HCT116 (cell line): ENCODE results near the gene CNMD. TPM values are rescaled to one million over a fixed set of nuclear protein-coding genes. Genes with fewer than 3 reads are reported as not detected.

Source experiments
- ATAC-seq: fragments of 200-7000 bp; cut with Tn5 transposase; 2 replicates; pipeline ENCODE4 v1.9.1; 2020; ENCODE audit warnings: mild to moderate bottlenecking, moderate library complexity
- BruUV-seq: library from RNA; stranded (reverse); fragments of 400-500 nt; replicated peaks from 2 replicates; lab custom pipeline; 2021; lab: Mats Ljungman, UMichigan
- CTCF ChIA-PET: fragments of 300-600 bp; sonication (Branson Sonifier 250); formaldehyde crosslinking; loops from one replicate; lab custom pipeline; 2021; ENCODE audit warnings: antibody characterized with exemption; lab: Charles Lee
- POLR2A ChIA-PET: fragments of 300-600, 350-600 bp; sonication (Branson Sonifier 250); formaldehyde crosslinking; loops from one replicate; lab custom pipeline; 2021; ENCODE audit warnings: antibody characterized with exemption; lab: Charles Lee
- RAD21 ChIA-PET, 2 experiments: fragments of 300-600 bp; sonication (Branson Sonifier 250); formaldehyde crosslinking; loops; one replicate each; lab custom pipeline; 2023; ENCODE audit warnings: low total read pairs in 2 of 2; ENCODE audit not compliant: uncharacterized antibody in 2 of 2, unreplicated experiment in 2 of 2, low non-redundant PET in 1 of 2; lab: Charles Lee
- DNase-seq: peaks from one replicate; pipeline ENCODE4 v3.0.0-alpha.2; 2010; ENCODE audit warnings: low read depth, low spot score
- H2AFZ ChIP-seq: fragments of 200-600 bp; shearing (Covaris generic), sonication (generic); 2 replicates; pipeline ENCODE4 v1.6.1; 2017; ENCODE audit warnings: low read depth, mixed run types, mixed read lengths, antibody characterized with exemption, low read length; ENCODE audit not compliant: poor library complexity, severe bottlenecking
- H3K27ac ChIP-seq: 2 replicates; pipeline ENCODE4 v1.5.1; 2012; ENCODE audit warnings: low read depth, low read length
- H3K27me3 ChIP-seq: fragments of 200-600 bp; sonication (generic); 2 replicates; pipeline ENCODE4 v1.6.1; 2016; ENCODE audit warnings: mixed run types, low read length, mixed read lengths; ENCODE audit not compliant: insufficient read depth
- H3K36me3 ChIP-seq, 2 experiments: fragments of 200-500 bp in 1 of 2; fragments of 200-600 bp in 1 of 2; sonication (Bioruptor generic) in 1 of 2; sonication (generic) in 1 of 2; 2 replicates each; pipeline versions ENCODE4 v1.5.1 to v1.6.1; 2014 to 2016; ENCODE audit warnings: low read length in 2 of 2, inconsistent platforms in 1 of 2, mixed read lengths in 1 of 2, mixed run types in 1 of 2; ENCODE audit not compliant: insufficient read depth in 2 of 2, control insufficient read depth in 1 of 2
- H3K4me1 ChIP-seq, 2 experiments: fragments of 200-600 bp in 1 of 2; sonication (generic) in 1 of 2; 2 replicates each; pipeline versions ENCODE4 v1.5.1 to v1.6.1; 2012 to 2017; ENCODE audit warnings: low read length in 2 of 2, inconsistent platforms in 1 of 2, mild to moderate bottlenecking in 1 of 2, mixed read lengths in 1 of 2, mixed run types in 1 of 2, moderate library complexity in 1 of 2; ENCODE audit not compliant: insufficient read depth in 2 of 2, control insufficient read depth in 1 of 2
- H3K4me2 ChIP-seq: fragments of 200-600 bp; sonication (generic); 2 replicates; pipeline ENCODE4 v1.6.1; 2017; ENCODE audit warnings: mixed run types, low read length, mixed read lengths
- H3K4me3 ChIP-seq, 2 experiments: fragments of 200-600 bp in 1 of 2; sonication (generic) in 1 of 2; replicated peaks in 1 of 2; 2 replicates each; pipeline ENCODE4 v1.5.1; 2011 to 2016; ENCODE audit warnings: low read length in 2 of 2, control low read depth in 1 of 2, low read depth in 1 of 2, mild to moderate bottlenecking in 1 of 2, mixed read lengths in 1 of 2, mixed run types in 1 of 2
- H3K79me2 ChIP-seq: fragments of 200-600 bp; sonication (generic); 2 replicates; pipeline ENCODE4 v1.6.1; 2017; ENCODE audit warnings: mild to moderate bottlenecking, mixed run types, low read length, moderate library complexity, mixed read lengths; ENCODE audit not compliant: insufficient read depth
- H3K9ac ChIP-seq: fragments of 200-600 bp; sonication (generic); 2 replicates; pipeline ENCODE4 v1.6.1; 2016; ENCODE audit warnings: low read length, mixed read lengths
- H3K9me2 ChIP-seq: fragments of 200-600 bp; sonication (generic), shearing (Covaris generic); 2 replicates; pipeline ENCODE4 v1.6.1; 2017; ENCODE audit warnings: mixed run types, mild to moderate bottlenecking, moderate library complexity; ENCODE audit not compliant: insufficient read depth
- H3K9me3 ChIP-seq, 2 experiments: fragments of 200-500 bp in 1 of 2; fragments of 200-600 bp in 1 of 2; sonication (Bioruptor generic) in 1 of 2; sonication (generic) in 1 of 2; 2 replicates each; pipeline ENCODE4 v1.6.1; 2014 to 2017; ENCODE audit warnings: low read length in 2 of 2, mixed read lengths in 2 of 2, inconsistent platforms in 1 of 2, low read depth in 1 of 2, mild to moderate bottlenecking in 1 of 2, mixed run types in 1 of 2, moderate library complexity in 1 of 2; ENCODE audit not compliant: control insufficient read depth in 1 of 2, insufficient read depth in 1 of 2
- H4K20me1 ChIP-seq: fragments of 200-600 bp; sonication (generic), shearing (Covaris generic); 2 replicates; pipeline ENCODE4 v1.6.1; 2017; ENCODE audit warnings: mixed run types, mild to moderate bottlenecking, moderate library complexity; ENCODE audit not compliant: insufficient read depth
- CBX3 ChIP-seq: IDR thresholded peaks from 2 replicates; pipeline ENCODE4 v1.6.1; 2012; ENCODE audit warnings: low read depth
- EGR1 ChIP-seq: IDR thresholded peaks from 2 replicates; pipeline ENCODE4 v1.6.1; 2012; ENCODE audit warnings: low read depth
- ELF1 ChIP-seq: IDR thresholded peaks from 2 replicates; pipeline ENCODE4 v1.6.1; 2012; ENCODE audit warnings: low read depth, borderline replicate concordance
- EZH2 ChIP-seq: fragments of 200-600 bp; sonication (generic); IDR thresholded peaks from 2 replicates; pipeline ENCODE4 v1.6.1; 2017; ENCODE audit warnings: antibody characterized with exemption, mixed run types
- FOSL1 ChIP-seq: IDR thresholded peaks from 2 replicates; pipeline ENCODE4 v1.6.1; 2012; ENCODE audit warnings: low read depth
- JUND ChIP-seq: IDR thresholded peaks from 2 replicates; pipeline ENCODE4 v1.6.1; 2012
- POLR2A ChIP-seq: IDR thresholded peaks from 2 replicates; pipeline ENCODE4 v1.7.0; 2011; ENCODE audit warnings: borderline replicate concordance; ENCODE audit not compliant: insufficient read depth, insufficient read length; ENCODE audit errors: extremely low read depth
- POLR2AphosphoS5 ChIP-seq: IDR thresholded peaks from 2 replicates; pipeline ENCODE4 v1.6.1; 2011; ENCODE audit warnings: mild to moderate bottlenecking, low read depth, low read length, moderate library complexity
- RAD21 ChIP-seq: IDR thresholded peaks from 2 replicates; pipeline ENCODE4 v1.6.1; 2012; ENCODE audit warnings: low read depth, mild to moderate bottlenecking
- SIN3A ChIP-seq: IDR thresholded peaks from 2 replicates; pipeline ENCODE4 v1.6.1; 2012; ENCODE audit warnings: low read depth
- TCF7L2 ChIP-seq: IDR thresholded peaks from 2 replicates; pipeline ENCODE4 v1.7.0; 2011; ENCODE audit warnings: borderline replicate concordance, inconsistent platforms; ENCODE audit not compliant: insufficient read depth, insufficient read length; ENCODE audit errors: extremely low read depth
- intact Hi-C: fragments of 100-400 bp; cut with micrococcal nuclease; formaldehyde crosslinking; loops from 2 replicates; pipeline ENCODE4 v1.10.0; 2022
- total RNA-seq: library from RNA; stranded (reverse); gene quantifications from one replicate; pipeline ENCODE4 v1.2.1, GENCODE V29; 2021; ENCODE audit not compliant: unreplicated experiment
- TF ChIP-seq, protein P1 (sequence below): IDR thresholded peaks from 2 replicates; pipeline ENCODE4 v1.6.1; 2011; ENCODE audit warnings: mild to moderate bottlenecking, low read length, moderate library complexity; ENCODE audit not compliant: insufficient replicate concordance; ENCODE audit errors: extremely low read depth
- TF ChIP-seq, protein P2 (sequence below): IDR thresholded peaks from 2 replicates; pipeline ENCODE4 v1.6.1; 2012
- TF ChIP-seq, protein P3 (sequence below): IDR thresholded peaks from 2 replicates; pipeline ENCODE4 v1.6.1; 2012; ENCODE audit warnings: low read depth

Gene CNMD
- total RNA-seq, 1 experiment from 2014 or later = not detected

DNA sequence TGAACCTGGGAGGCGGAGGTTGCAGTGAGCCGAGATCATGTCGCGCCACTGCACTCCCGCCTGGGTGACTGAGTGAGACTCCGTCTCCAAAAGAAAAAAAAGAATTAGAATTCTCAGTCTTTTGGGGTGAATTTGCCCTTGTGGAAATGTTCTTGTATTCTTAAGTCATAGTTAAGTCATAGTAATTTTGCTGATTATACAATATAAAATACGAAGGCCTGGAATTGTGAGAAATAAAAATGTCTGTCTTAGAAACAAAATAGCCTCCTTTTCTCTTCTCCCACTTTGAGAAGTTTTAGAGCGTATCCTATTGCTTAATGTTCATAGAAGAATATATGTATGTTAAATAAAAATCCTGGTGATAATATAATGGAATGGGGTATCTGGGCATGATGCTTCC is 68.9 kb downstream of the CNMD start:
- ChIA-PET RAD21 (no interaction called here), CTCF (no interaction called here), POLR2A (no interaction called here)
- no peak overlapping the region for H3K4me3 ChIP-seq
- BruUV-seq = no TSS peak
- H3K27me3 ChIP-seq = no peaks in the 10 kb centered on the region
- H3K4me2 ChIP-seq = no peak overlapping the region
- H3K79me2 ChIP-seq = peaks cover 94% of the 10 kb centered on the region
- no peak overlapping the region for H2AFZ ChIP-seq
- peaks cover 30% of the 10 kb centered on the region in 2 experiments for H3K36me3 ChIP-seq
- TF ChIP-seq EGR1 (no peak), RAD21 (no peak), FOSL1 (no peak), TCF7L2 (no peak), EZH2 (no peak), CBX3 (no peak), POLR2A (no peak), SIN3A (no peak), JUND (no peak), POLR2AphosphoS5 (no peak), ELF1 (no peak)
- TF ChIP-seq, protein P1, sequence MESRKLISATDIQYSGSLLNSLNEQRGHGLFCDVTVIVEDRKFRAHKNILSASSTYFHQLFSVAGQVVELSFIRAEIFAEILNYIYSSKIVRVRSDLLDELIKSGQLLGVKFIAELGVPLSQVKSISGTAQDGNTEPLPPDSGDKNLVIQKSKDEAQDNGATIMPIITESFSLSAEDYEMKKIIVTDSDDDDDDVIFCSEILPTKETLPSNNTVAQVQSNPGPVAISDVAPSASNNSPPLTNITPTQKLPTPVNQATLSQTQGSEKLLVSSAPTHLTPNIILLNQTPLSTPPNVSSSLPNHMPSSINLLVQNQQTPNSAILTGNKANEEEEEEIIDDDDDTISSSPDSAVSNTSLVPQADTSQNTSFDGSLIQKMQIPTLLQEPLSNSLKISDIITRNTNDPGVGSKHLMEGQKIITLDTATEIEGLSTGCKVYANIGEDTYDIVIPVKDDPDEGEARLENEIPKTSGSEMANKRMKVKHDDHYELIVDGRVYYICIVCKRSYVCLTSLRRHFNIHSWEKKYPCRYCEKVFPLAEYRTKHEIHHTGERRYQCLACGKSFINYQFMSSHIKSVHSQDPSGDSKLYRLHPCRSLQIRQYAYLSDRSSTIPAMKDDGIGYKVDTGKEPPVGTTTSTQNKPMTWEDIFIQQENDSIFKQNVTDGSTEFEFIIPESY = no peak
- TF ChIP-seq, protein P2, sequence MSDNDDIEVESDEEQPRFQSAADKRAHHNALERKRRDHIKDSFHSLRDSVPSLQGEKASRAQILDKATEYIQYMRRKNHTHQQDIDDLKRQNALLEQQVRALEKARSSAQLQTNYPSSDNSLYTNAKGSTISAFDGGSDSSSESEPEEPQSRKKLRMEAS = no peak
- TF ChIP-seq, protein P3, sequence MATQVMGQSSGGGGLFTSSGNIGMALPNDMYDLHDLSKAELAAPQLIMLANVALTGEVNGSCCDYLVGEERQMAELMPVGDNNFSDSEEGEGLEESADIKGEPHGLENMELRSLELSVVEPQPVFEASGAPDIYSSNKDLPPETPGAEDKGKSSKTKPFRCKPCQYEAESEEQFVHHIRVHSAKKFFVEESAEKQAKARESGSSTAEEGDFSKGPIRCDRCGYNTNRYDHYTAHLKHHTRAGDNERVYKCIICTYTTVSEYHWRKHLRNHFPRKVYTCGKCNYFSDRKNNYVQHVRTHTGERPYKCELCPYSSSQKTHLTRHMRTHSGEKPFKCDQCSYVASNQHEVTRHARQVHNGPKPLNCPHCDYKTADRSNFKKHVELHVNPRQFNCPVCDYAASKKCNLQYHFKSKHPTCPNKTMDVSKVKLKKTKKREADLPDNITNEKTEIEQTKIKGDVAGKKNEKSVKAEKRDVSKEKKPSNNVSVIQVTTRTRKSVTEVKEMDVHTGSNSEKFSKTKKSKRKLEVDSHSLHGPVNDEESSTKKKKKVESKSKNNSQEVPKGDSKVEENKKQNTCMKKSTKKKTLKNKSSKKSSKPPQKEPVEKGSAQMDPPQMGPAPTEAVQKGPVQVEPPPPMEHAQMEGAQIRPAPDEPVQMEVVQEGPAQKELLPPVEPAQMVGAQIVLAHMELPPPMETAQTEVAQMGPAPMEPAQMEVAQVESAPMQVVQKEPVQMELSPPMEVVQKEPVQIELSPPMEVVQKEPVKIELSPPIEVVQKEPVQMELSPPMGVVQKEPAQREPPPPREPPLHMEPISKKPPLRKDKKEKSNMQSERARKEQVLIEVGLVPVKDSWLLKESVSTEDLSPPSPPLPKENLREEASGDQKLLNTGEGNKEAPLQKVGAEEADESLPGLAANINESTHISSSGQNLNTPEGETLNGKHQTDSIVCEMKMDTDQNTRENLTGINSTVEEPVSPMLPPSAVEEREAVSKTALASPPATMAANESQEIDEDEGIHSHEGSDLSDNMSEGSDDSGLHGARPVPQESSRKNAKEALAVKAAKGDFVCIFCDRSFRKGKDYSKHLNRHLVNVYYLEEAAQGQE = no peak
- no peaks in the 10 kb centered on the region for H3K4me1 ChIP-seq
- H4K20me1 ChIP-seq = peaks cover 4% of the 10 kb centered on the region; the same call in 1 of the 2 replicates
- DNase-seq (no peak), ATAC-seq (no peak)
- no peak overlapping the region for H3K9ac ChIP-seq
- no peaks in the 10 kb centered on the region for H3K9me2 ChIP-seq
- H3K9me3 ChIP-seq = no peaks in the 10 kb centered on the region
- intact Hi-C loops = no loop called here
- H3K27ac ChIP-seq = no peak overlapping the region
